ENCODE data around the gene GNB2.
"Not testable (repeated sequence)": the region's sequence is repeated elsewhere in the genome, so short reads cannot be mapped to it uniquely, and the experiment has no call there.

Gene GNB2

DNA sequence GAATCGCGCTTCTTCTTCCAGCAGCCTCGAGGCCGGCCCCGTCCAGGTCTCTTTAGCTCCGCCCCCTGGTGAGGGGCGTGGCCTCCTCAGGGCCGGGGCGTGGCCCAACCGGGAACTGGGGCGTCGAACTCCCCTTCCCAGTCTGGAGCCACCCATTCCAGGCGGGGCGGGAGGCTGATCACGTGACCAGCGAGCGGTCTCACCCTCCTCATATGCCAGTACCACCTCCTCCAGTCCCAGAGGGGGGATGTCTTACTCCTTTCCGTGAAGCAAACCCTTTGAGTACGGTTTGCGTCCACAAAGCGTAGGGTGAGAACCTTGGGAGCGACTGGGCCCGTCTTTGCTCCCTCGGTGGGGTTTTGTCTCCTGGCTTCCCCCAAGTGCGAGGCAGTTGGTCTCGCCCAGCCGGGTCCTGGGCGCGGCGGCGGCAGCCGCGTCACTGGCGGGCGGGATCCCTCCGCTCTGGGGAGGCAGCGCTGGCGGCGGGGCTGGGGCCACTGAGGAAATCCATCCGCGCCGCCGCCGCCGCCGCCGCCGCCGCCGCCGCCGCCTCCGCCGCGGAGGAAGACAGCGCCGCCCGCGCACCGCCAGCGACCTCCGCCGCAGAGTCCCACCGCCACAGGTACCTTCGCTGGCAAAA, at the start of gene GNB2:
Gene GNB2 (plus strand): TSS at position 439 of the 640 bp plus-strand sequence. CDS start 2,526 bp downstream, outside the sequence.
- peak; percentile 99 for DNase-seq (ENCODE audit: low read depth)

DNA sequence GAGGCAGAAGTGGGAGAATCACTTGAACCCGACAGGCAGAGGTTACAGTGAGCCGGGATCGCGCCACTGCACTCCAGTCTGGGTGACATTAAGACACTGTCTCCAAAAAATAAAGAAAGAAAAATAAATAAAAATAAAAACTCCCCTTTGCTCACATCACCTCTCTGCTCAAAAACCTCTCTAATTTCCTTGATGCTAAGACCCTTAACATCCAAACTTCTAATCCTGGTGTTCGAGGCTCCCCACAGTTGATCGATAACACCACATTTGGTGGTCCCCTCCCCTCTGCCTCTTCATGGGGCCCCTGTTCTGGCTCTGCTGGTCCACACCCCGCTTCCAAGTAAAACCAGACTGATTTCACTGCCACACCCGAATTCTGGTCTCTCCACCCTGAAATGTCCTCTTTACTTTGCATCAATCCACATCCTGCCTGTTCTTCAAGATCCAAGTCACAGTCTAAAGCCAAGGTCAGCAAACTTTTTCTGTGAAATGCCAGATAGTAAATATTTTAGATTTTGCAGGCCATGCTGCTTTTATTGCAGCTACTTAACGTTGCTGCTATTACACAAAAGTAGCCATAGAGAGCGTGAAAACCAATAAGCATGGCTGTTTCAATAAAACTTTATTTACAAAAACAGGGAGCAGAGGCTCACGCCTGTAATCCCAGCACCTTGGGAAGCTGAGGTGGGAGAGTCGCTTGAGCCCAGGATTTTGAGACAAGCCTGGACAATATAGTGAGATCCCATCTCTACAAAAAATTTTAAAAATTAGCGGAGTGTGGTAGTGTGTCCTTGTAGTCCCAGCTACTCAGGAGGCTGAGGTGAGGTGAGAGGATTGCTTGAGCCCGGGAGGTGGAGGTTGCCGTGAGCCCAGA, 49.4 kb upstream of the GNB2 start:
- DNase-seq (ENCODE audit: low read depth), result no peak

DNA sequence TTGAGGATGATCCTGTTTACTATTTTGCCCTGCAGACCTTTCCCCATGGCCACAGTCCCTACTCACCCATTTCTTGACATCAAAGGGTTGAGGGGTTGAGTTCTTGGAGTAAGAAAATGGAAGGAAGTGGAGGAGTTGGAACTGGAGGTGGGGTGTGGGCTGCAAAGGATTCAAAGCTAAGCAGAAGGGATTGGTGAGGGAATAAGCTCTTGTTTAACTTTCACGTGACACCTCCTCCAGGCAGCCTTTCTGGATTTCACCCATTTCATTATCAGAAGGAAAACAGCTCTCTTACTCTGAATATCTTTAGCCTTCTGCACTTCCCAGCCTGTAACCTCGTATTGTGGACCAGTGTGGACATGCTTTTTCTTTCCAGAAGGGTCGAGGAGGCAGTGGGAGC, 47.5 kb upstream of the GNB2 start:
- DNase-seq (ENCODE audit: low read depth), result no peak

DNA sequence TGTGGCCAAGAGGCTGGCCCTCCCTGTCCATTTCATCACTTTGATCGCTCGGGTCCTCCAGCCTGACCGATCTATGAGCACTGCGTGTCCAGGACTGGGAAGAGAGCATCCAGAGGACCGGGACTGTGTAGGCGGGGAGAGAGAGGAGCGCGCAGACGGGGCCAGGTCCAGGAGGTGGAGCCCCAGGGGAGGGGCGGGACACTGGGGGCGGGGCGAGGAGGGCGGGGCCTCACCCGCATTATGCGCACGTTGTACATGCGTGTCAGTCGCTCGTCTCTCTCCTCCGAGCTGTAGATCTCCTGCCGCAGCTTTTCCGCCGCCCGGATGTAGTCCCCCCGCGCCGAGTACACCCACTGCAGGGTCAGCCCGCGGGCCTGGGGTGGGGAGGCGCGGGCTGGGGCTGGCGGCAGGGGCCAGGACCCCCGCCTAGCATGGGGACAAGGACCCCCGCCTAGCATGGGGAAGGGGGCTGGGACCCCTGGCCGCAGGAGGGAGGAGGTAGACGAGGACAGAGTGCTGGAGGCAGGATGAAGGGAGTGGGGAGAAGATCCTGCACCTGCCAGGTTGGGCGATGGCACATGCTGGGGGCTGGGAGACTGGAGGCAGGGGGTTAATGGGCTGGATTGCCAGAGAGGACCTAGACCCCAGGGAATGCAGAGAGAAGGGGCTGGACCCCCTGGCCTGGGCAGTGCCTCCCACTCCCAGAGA, 46.9 kb upstream of the GNB2 start:
- DNase-seq (ENCODE audit: low read depth), result peak; percentile 88

DNA sequence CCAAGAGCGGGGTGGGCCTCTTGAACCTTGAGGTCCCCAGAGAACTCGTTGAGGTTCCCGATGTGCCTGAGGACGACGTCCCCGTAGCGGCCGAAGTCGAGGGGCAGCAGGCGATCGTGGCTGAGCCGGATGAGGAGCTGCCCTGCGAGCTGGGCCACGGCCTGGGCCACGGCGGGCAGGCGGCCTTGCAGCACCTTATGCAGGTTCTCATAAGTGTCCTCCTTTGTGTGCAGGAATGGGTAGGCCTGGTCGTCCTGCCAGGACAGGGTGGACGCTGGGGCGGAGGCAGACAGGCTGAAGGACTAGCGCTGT, 46.3 kb upstream of the GNB2 start:
- no peak for DNase-seq (ENCODE audit: low read depth)

DNA sequence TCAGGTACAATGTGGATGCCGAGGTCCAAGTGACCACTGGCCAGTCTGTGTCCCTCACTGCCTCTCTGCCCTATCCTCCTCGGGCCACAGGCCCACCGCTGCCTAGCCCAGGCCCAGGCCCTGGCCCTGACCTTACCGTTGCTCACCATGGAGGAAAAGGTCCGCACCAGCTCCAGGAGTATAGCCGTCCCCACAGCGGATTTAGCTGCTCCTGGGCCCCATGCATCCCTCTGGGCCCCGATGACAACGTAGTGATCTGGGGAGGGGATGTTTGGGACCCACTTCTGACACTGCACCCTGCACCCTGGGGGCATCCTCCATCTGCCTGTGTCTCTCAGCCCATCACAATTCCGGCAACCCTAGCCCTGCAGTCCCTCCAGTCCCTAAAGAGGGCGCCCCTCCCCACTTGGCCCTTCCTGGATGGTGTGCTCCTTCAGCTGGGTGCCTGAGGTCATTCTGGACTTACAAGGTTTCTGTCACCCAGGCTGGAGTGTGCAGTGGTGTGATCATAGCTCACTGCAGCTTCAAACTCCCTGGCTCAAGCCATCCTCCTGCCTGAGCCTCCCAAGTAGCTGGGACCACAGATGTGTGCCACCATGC, 44.3 kb upstream of the GNB2 start:
- peak; percentile 32 for DNase-seq (ENCODE audit: low read depth)

DNA sequence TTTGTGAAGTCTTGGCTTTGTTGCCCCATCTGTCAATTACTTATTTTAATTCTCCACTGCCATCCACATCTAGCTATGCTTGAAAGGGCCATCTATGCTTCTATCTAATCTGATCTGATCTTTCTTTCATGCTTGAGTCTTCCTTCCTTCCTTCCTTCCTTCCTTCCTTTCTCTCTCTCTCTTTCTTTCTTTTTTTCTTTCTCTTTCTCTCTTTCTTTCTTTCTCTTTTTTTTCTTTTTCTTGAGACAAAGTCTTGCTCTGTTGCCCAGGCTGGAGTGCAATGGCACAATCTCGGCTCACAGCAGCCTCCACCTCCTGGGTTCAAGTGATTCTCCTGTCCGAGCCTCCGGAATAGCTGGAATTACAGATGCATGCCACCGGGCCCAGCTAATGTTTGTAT, 43.5 kb upstream of the GNB2 start:
- no peak for DNase-seq (ENCODE audit: low read depth)

DNA sequence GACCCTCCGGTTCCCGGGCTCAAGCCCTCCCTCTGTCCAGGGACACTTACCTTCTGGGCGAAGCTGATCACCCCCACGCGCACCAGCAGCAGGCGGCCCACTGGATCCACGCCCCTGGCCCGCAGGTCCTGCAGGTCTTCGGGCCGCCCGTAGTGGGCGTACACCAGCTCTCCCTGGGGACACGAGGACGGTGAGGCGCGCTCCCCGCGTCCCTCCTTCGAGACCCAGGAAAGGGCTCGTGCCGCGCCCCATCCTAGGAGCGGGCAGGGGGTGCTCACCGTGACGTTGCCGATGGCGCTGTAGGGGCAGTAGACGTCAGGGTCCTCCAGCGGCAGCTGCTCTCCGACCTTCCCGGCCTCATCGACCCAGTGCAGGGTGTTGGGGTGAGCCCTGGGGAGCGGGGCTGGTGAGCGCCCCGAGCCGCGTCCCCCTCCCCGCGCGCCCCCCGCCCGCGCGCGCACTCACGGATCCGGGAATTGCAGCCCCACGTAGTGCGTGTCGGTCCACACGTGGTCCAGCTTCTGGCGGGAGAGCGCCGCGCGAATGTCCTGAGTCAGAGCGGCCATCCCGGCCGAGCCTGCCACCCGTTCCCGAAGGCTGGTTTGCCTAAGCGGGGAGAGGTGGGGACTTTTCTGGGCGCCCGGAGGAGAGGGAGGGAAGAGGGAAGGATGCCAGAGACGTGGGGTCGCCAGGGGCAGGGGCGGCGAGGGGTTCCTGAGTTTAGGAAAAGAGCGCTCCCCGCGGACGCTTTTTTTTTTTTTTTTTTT, 40.4 kb upstream of the GNB2 start:
- DNase-seq (ENCODE audit: low read depth), result peak; percentile 31

DNA sequence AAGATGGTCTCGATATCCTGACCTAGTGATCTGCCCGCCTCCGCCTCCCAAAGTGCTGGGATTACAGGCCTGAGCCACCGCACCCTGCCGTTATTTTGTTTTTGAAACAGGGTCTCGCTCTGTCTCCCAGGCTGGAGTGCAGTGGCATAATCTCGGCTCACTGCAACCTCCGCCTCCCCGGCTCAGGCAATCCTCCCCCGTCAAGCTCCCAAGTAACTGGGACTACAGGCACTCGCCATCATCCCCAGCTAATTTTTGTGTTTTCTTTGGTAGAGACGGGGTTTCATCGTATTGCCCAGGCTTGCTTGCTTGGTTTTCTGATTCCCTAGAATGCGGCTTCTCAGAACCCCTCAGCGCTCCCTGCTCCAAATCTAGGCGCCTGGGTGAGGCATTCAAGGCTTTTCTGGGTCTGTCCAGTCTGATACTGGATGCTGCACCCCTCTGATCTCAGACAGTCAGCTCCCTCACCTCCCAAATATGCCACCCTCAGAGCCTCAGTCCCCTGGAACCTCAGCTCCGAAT, 33.5 kb upstream of the GNB2 start:
- DNase-seq (ENCODE audit: low read depth), result no peak

DNA sequence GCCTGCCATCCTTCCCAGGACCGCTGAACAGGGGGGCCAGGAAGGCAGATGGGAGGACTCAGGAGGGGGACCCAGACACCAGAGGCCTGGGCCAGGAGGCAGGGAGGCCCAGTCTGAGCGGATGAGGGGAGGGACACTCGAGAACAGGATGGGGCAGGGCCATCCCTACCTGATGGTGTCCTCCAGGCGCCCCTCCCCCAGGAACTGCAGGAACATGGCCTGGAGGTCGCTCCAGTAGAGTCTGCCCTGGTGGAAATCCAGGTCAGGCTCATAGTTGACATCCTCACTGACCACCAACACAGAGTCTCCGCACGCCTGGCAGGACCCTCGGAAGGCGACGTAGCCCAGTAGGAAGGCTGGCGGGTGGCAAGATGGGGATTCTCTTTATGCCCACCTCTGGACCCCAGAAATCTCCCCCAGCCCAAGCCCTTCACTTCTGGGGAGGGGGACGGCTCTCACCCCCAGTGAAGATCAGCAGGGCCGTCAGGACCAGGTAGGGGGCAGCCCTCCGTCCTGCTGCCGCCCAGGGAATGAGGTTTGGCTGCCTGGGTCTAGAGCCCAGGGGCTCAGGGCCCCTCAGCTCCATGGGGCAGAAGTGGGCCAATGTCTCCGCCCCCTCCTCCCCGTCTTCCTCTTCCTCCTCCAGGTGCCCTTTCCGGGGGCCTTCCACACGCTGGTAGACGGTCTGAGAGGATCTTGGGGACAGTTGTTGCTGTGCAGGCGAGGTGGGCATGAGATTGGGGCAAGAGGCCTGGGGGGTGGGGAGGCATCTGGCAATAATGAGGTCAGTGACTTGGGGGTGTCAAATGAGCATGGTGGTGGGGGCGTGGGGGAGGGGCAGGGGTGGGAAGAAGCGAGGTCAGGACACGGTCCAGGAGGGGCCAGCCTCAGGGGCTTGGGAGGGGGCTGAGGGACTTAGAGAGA, 32.8 kb upstream of the GNB2 start:
- no peak for DNase-seq (ENCODE audit: low read depth)

DNA sequence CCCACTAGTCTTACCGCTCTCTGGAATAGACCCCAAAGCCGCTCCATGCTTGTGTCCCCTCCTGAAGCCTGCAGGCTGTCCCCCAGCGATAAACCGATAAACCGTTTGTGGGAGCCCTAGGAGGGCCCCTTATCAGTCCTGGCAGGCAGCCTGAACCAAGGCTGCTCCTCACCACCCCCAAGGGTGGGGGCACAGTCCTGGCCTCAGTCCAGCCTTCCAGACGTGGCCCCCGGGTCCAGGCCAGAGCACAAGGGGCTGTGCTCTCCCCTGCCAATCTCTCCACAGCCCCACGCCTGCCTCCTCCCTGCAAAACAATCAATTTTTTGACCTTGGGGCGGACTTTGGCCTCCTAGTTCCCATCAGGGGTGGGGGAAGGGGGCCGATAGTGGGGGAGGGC, 32.1 kb upstream of the GNB2 start, which contains the start of gene TFR2:
Gene TFR2 (minus strand): TSS at position 90 of the 397 bp plus-strand sequence. CDS start 43 bp downstream, at position 47.
- DNase-seq (ENCODE audit: low read depth), result no peak

DNA sequence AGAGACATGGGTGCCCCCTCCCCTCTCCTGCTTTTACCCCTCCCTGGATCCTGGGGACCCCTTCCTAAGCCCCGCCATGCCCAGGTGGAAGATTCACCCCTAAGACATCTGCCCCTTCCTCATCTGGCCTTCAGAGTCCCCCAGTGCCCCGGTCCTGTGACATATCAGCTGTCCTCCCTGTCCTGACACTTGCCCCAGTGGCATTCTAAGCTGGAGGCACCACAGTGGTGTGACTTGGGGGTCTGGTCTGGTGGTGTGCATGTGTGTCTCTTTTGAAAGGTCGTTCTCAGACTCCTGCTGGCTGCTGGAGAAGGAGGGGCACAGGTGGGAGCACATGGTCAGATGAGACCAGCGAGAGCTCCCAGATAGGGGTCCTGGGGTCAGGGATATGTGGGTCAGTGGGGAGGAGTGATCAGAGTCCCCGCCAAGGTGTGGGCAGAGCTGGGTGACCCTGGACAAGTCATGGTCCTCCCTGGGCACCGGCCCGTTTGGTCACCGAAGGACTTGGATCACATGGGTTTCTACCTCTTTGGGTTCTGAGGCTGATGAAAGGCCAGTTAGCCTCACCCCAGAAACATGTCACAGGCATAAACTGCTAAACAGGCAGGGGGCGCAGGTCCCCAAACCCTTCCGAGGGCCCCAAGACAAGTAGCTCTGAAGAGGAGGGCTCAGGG, 31.5 kb upstream of the GNB2 start:
- DNase-seq (ENCODE audit: low read depth), result no peak

DNA sequence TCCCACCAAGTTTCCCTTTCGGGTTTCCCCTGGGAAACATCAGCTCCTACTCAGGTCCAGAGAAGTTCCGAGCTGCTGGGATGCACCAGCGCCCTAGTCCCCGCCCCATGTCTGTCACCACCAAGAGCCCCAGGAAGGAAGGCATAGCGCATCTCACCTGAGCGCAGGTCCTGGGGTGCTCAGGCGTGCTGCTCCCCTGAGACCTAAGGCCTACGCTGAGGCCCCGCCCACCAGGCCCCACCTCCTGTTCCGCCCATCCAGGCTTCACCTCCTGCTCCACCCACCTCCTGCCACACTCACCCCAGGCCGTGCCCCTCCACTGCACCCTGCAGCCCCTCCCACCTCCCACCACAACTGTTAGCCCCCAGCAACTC, 31.0 kb upstream of the GNB2 start:
- no peak for DNase-seq (ENCODE audit: low read depth)

DNA sequence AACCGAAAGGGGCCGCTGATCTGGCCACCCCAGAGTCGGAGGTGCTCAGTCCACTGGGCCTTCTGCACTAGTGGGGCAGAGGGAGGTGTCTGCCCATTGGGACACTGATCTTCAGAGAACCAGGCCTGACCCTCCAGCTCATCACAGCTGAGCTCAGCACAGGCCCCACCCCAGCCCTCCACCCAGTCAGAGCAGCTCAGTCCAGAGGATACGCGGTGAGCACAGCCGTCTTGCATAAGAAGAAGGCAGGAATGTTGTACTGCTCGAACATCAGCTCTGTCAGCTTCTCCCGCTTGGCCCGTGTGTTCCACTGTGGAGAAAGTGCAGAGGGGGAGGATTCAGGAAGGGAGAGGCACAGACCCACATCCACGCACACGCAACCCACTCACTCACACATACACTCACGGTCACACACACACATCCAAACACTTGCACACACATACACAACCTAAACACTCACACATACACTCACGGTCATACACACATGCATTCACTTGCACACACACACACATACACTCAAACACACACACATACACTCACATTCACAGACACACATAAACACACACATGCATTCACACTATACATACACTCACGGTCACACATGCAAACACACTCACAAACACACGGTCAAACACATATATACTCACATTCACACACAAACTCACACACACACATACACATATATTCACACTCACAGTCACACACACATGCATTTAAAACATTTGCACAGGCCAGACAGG, 23.5 kb upstream of the GNB2 start:
- peak; percentile 26 for DNase-seq (ENCODE audit: low read depth)

DNA sequence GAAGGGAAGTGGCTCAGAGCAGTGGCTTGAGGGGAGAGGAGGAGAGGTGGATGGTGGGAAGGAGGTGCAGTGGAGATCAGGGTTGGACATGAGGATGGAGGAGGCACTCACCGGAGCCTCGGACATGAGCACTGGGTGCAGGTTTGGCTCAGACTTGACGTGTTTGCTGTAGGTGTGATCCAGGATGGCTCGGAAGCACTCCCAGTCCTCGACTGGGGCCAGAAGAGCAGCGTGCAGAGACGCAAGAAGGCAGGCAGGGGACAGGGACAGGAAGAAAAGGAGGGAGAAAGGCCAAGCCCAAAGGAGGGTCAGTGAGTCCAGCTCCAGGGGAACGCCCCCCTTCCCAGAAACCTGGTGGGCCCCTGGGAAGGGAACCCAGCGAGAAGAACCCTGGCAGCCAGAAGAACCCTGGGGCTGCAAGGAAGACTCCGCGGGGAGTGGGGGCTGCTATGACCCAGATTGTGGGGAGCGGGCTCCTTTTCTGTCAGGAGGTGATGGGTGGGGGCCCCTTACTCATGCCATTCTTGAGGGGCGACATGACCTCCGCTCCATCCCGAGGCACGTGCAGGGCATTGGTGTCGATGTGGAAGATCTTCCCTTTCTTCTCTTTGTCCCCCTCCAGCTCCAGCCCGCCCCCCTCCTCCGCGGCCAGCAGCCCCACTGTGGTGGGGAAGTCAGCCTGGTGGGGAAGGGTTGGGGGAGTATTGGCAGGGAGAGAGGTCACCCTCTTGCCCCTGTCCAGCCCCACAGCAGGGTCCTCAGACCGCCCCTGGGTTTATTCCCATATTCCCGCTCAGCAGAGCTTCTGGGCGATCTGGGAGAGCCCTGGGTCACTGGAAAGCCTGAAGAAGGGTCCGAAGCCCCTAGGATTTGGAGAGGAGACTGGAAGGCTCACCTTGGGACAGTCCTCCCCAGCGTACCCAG, 18.4 kb upstream of the GNB2 start:
- DNase-seq (ENCODE audit: low read depth), result no peak

DNA sequence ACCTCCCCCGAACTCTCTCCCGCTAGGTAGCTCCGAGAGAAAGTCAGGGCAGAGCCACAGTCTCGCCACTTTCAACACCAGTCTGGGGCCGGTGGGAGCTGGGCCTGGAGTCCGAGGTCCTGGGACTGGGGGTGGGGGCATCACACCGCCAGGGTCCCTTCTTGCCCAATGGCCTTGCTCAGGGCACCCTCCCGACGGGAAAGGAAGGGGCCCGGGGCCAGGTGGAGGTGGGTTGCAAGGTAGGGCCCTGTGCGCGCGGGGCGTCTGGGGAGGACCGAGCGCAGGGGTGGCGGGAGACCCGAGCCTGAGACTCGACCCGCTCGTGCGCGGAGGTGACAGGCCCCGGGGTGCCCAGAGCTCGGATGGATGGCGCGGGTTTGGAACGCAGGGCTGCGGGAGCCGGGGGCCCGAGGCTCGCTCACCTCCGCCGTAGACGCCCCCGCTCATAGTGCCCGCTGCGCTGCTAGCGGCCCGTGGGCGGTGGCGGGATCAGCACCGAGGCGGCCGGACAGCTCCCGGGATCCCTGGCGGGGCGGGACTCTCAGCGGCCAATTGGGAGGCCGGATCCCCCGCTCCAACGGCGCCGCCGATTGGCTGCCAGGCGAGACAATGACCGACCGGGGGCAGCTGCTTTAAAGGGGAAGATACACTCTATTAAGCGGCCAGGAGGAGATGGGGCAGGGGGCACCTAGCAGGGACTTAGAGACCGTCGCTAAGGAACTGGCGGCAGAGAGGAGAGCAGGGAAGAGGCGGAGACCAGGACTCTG, 17.4 kb upstream of the GNB2 start, which contains the start of gene ACTL6B:
Gene ACTL6B (minus strand): TSS at position 541 of the 767 bp plus-strand sequence. CDS start 94 bp downstream, at position 447.
- DNase-seq (ENCODE audit: low read depth), result peak; percentile 26

DNA sequence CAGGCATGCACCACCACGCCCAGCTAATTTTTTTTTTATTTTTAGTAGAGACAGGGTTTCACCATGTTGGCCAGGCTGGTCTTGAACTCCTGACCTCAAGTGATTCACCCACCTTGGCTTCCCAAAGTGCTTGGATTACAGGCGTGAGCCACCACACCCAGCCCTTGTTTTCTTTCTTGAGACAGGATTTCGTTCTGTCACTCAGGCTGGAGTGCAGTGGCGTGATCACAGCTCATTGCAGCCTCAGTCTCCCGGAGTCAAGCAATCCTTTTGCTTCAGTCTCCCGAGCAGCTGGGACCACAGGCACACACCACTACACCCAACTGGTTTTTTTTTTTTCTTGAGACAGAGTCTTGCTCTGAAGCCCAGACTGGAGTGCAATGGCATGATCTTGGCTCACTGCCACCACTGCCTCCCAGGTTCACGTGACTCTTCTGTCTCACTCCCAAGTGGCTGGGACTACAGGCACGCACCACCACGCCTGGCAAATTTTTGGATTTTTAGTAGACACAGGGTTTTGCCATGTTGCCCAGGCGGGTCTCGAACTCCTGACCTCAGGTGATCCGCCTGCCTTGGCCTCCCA, 11.3 kb upstream of the GNB2 start:
- not testable (repeated sequence) for DNase-seq (ENCODE audit: low read depth)

Measured in iris pigment epithelial cell (primary cell).